ENCODE measurements around the gene DLGAP3. TPM values are rescaled to one million over a fixed set of nuclear protein-coding genes. Genes with fewer than 3 reads are reported as not detected.
"Not testable (repeated sequence)": the region's sequence is repeated elsewhere in the genome, so short reads cannot be mapped to it uniquely, and the experiment has no call there.

DLGAP3 gene
- total RNA-seq, 4 donors from 2014 or later = 0.53 to 0.83 TPM; not detected in 2

- Histone ChIP-seq H3K27me3 (no peaks in the 10 kb centered on the region), H3K9me3 (no peaks in the 10 kb centered on the region), H3K4me1 (no peaks in the 10 kb centered on the region), H3K4me3 (no peak overlapping the region), H3K27ac (no peak overlapping the region), H3K36me3 (no peaks in the 10 kb centered on the region)
- no peak for TF ChIP-seq POLR2A (IDR thresholded peaks at IDR 0.05)
- no peak for TF ChIP-seq CTCF (IDR thresholded peaks at IDR 0.05)
- DNase-seq = no peak
These were observed 102.0 kb downstream of the DLGAP3 start for GRCh38 chr1:34827341-34827941.

- no peaks in the 10 kb centered on the region for H3K4me1 ChIP-seq
- H3K9me3 ChIP-seq = no peaks in the 10 kb centered on the region
- H3K27ac ChIP-seq = no peak overlapping the region
- no peaks in the 10 kb centered on the region for H3K36me3 ChIP-seq
- no peak for DNase-seq
- H3K4me3 ChIP-seq = no peak overlapping the region
- TF ChIP-seq POLR2A (IDR thresholded peaks at IDR 0.05) (no peak), CTCF (IDR thresholded peaks at IDR 0.05) (no peak)
- H3K27me3 ChIP-seq = no peaks in the 10 kb centered on the region
These were observed 103.9 kb downstream of the DLGAP3 start for GRCh38 chr1:34825455-34826091.

DNA sequence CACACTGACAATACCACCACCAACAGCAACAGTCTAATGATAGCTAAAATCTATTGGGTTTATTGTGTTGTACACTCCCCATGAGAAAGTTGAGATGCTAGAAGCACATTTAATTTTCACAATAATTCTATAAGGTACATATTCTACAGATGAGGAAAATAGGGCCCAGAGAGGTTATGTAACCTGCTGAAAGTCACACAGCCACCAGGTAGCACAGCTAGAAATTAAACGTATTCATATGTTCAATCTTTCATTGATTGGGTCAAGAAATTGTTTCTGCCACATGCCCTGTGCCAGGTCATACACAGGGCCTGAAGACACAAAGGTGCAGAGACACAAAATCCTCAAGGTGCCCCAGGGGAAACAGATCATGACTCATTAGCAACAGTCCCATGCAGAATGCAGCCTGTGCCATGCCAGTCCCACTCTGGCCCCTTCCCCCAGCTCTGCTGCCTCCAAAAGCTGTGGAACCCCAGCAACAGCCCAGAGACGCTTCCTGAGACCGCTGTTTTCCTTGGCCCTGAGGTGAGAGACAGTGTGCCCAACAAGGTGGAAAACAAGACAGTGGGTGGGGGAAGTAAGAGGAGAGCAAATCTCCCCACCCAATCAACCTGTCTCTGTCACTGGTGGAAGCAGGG, 104.5 kb downstream of the DLGAP3 start:
- Histone ChIP-seq H3K9me3 (no peaks in the 10 kb centered on the region), H3K4me3 (no peak overlapping the region), H3K4me1 (no peaks in the 10 kb centered on the region), H3K27ac (no peak overlapping the region), H3K27me3 (no peaks in the 10 kb centered on the region), H3K36me3 (no peaks in the 10 kb centered on the region)
- TF ChIP-seq CTCF (IDR thresholded peaks at IDR 0.05) = no peak
- TF ChIP-seq POLR2A (IDR thresholded peaks at IDR 0.05) = no peak
- DNase-seq = no peak

- Histone ChIP-seq H3K4me3 (no peak overlapping the region), H3K27ac (no peak overlapping the region), H3K36me3 (no peaks in the 10 kb centered on the region), H3K4me1 (no peaks in the 10 kb centered on the region), H3K9me3 (no peaks in the 10 kb centered on the region), H3K27me3 (no peaks in the 10 kb centered on the region)
- DNase-seq = no peak
- TF ChIP-seq POLR2A (IDR thresholded peaks at IDR 0.05) (no peak), CTCF (IDR thresholded peaks at IDR 0.05) (no peak)
These were observed 107.2 kb downstream of the DLGAP3 start for GRCh38 chr1:34822202-34822601.

DNA sequence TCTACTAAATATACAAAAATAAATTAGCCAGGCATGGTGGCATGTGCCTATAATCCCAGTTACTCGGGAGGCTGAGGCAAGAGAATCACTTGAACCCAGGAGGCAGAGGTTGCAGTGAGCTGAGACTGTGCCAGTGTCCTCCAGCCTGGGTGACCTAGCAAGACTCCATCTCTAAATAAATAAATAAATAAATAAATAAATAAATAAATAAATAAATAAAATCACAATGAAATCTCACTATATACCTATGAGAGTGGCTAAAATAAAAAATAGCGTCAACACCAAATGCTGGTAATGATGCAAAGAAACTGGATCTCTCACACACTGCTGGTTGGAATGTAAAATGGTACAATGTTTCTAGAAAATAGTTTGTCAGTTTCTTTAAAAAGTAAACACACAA, 110.6 kb downstream of the DLGAP3 start:
- H3K36me3 ChIP-seq, H3K4me1 ChIP-seq, H3K27ac ChIP-seq, H3K27me3 ChIP-seq, H3K4me3 ChIP-seq, H3K9me3 ChIP-seq, DNase-seq: not testable (repeated sequence)

DNA sequence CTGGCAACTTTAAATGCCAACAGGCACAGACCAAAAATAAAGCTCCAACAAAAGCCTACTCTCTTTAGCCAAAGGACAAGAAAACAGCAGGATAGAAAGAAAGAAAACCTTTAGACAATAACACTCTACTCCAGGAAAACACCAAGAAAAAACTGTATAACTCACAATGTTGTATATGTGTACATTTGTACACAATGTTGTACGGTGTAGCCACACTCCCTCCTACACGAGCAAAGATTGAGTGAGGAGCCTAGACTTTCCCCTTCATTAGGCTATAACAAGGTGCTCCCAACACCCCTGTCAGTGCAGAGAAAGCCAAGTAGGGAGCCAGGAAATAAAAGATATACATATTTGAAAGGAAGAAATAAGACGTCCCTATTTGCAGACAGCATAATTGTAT, 112.7 kb downstream of the DLGAP3 start:
- H3K4me1 ChIP-seq = no peaks in the 10 kb centered on the region
- DNase-seq = no peak
- no peaks in the 10 kb centered on the region for H3K9me3 ChIP-seq
- H3K36me3 ChIP-seq = no peaks in the 10 kb centered on the region
- TF ChIP-seq POLR2A (IDR thresholded peaks at IDR 0.05) (no peak), CTCF (IDR thresholded peaks at IDR 0.05) (no peak)
- no peak overlapping the region for H3K4me3 ChIP-seq
- no peaks in the 10 kb centered on the region for H3K27me3 ChIP-seq
- no peak overlapping the region for H3K27ac ChIP-seq
